ENCODE data around the gene KRIT1. TPM values are rescaled to one million over a fixed set of nuclear protein-coding genes. Genes with fewer than 3 reads are reported as not detected.

KRIT1 gene
- total RNA-seq, 2 experiments from 2014 or later = 28.6 to 30.2 TPM

GRCh38 chr7:92276460-92276864 is 30.7 kb upstream of the KRIT1 start:
- POLR2A ChIA-PET = no interaction called here
- H3K9me3 Mint-ChIP-seq = peaks cover 8% of the 10 kb centered on the region
- CTCF ChIA-PET = no interaction called here
- H3K27ac Mint-ChIP-seq = no peak overlapping the region
- DNase-seq = no peak
- no peaks in the 10 kb centered on the region for H3K27me3 Mint-ChIP-seq
- H3K4me3 Mint-ChIP-seq = no peak overlapping the region
- peaks cover 23% of the 10 kb centered on the region for H3K36me3 Mint-ChIP-seq (ENCODE audit: low read depth)
- H3K4me1 Mint-ChIP-seq (ENCODE audit: low read depth) = peaks cover 13% of the 10 kb centered on the region
- no peak for TF ChIP-seq CTCF (IDR thresholded peaks at IDR 0.05)
- intact Hi-C loops (cut with micrococcal nuclease) = no loop called here
- peak; percentile 37 for ATAC-seq

- peaks cover 16% of the 10 kb centered on the region for H3K36me3 Mint-ChIP-seq (ENCODE audit: low read depth)
- H3K27me3 Mint-ChIP-seq = no peaks in the 10 kb centered on the region
- intact Hi-C loops (cut with micrococcal nuclease) = no loop called here
- peaks cover 13% of the 10 kb centered on the region for H3K4me1 Mint-ChIP-seq (ENCODE audit: low read depth)
- TF ChIP-seq CTCF (IDR thresholded peaks at IDR 0.05) = no peak
- H3K27ac Mint-ChIP-seq = no peak overlapping the region
- H3K9me3 Mint-ChIP-seq = peaks cover 3% of the 10 kb centered on the region
- ChIA-PET POLR2A (no interaction called here), CTCF (no interaction called here)
- no peak for DNase-seq
- ATAC-seq = no peak
- H3K4me3 Mint-ChIP-seq = no peak overlapping the region
Measured at GRCh38 chr7:92275327-92275726, 29.6 kb upstream of the KRIT1 start.

GRCh38 chr7:92268921-92269320 is 23.2 kb upstream of the KRIT1 start:
- Mint-ChIP-seq H3K9me3 (no peaks in the 10 kb centered on the region), H3K36me3 (ENCODE audit: low read depth) (peaks cover 5% of the 10 kb centered on the region), H3K27me3 (no peaks in the 10 kb centered on the region), H3K4me3 (no peak overlapping the region), H3K4me1 (ENCODE audit: low read depth) (peaks cover 4% of the 10 kb centered on the region), H3K27ac (no peak overlapping the region)
- ATAC-seq (no peak), DNase-seq (no peak)
- TF ChIP-seq CTCF (IDR thresholded peaks at IDR 0.05) = no peak
- intact Hi-C loops (cut with micrococcal nuclease) = no loop called here
- POLR2A ChIA-PET = no interaction called here
- CTCF ChIA-PET = no interaction called here

- H3K4me3 Mint-ChIP-seq = no peak overlapping the region
- ATAC-seq = no peak
- TF ChIP-seq CTCF (IDR thresholded peaks at IDR 0.05) = no peak
- H3K4me1 Mint-ChIP-seq (ENCODE audit: low read depth) = peaks cover 1% of the 10 kb centered on the region
- ChIA-PET POLR2A (no interaction called here), CTCF (interaction anchor here (0.7 kb wide), 1 partner anchor 29 kb away, joined by 3 read pairs; no protein-coding TSS in a partner anchor)
- H3K27ac Mint-ChIP-seq = no peak overlapping the region
- peaks cover 7% of the 10 kb centered on the region for H3K36me3 Mint-ChIP-seq (ENCODE audit: low read depth)
- no peak for DNase-seq
- intact Hi-C loops (cut with micrococcal nuclease) = no loop called here
- H3K27me3 Mint-ChIP-seq = no peaks in the 10 kb centered on the region
- no peaks in the 10 kb centered on the region for H3K9me3 Mint-ChIP-seq
Measured at GRCh38 chr7:92266415-92267241, 20.9 kb upstream of the KRIT1 start.

GRCh38 chr7:92260248-92260781 is 14.6 kb upstream of the KRIT1 start:
- Mint-ChIP-seq H3K9me3 (no peaks in the 10 kb centered on the region), H3K4me3 (no peak overlapping the region), H3K36me3 (ENCODE audit: low read depth) (peaks cover 13% of the 10 kb centered on the region), H3K27me3 (no peaks in the 10 kb centered on the region), H3K27ac (no peak overlapping the region), H3K4me1 (ENCODE audit: low read depth) (peaks cover 18% of the 10 kb centered on the region)
- ChIA-PET CTCF (no interaction called here), POLR2A (interaction anchor here (1.1 kb wide), 1 partner anchor 15 kb away, joined by 5 read pairs; the partner anchor contains the start of genes ANKIB1 and KRIT1)
- intact Hi-C loops (cut with micrococcal nuclease) = no loop called here
- DNase-seq (no peak), ATAC-seq (no peak)
- no peak for TF ChIP-seq CTCF (IDR thresholded peaks at IDR 0.05)
